ENCODE data around the gene S100A1. TPM values are rescaled to one million over a fixed set of nuclear protein-coding genes. Genes with fewer than 3 reads are reported as not detected.

S100A1 gene
- total and polyA plus RNA-seq, 2 of the 8 experiments (the other 6 are each of a cell fraction or from before 2014, with no cell fraction given): 2.0 TPM; not detected in 1

DNA sequence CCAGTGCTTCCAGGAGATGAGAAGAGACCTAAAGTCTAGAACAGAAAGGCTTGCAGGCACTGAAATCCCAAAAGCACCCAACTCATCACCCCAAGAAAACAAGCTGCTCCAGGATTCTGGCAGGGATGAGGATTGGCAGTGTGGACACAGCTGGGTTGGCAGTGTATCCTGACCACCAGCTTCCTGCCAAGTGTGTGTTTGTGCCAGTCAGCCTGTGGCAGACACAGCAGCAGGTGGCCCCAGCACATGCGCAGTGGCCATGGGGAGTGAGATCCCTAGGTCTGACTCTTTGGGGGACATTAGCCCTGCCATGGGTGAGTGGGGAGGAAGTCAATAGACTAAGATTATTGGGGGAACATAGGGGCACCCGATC is 21.6 kb downstream of the S100A1 start (continued):
- no peak for TF ChIP-seq CEBPB (IDR thresholded peaks at IDR 0.05; ENCODE audit: low read depth, low read length)

Measured in H1 (cell line).